ENCODE results near the gene SMARCAL1.

DNA sequence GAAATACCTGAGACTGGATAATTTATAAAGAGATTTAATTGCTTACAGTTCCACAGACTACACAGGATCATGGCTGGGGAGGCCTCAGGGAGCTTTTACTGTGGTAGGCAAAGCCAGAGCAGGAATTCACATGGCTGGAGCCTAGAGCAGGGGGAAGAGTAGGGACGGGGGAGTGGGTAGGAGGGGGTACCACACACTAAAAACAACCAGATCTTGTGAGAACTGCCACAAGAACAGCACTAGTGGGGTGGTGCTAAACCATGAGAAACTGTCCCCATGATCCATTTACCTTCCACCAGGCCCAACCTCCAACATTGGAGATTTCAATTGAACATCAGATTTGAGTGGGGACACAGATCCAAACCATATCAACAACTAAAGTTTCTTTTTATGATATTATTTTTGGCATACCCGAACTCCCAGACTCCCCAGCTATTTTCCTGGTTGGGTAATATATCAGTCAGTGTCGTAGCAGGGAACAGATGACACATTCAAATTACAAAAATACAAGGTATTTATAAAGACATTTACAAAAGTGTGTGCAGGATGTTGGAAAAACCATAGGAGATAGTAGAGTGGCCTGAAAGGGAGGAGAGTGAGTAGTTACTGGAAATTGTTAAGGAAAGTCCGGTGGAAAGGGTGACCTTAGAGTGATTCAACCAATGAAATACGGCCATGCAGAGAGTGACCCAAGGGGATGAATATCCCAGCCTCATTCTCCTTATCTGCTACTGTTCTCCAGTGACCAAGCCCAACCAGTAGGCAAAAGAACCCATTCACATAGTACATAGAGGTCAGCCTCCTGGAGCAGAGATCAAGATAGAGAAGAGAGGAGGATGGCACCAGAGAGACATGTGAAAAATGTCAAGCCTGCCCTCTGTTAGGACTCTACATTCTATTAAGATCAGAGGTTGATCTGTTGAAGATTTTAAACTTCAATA, 95.2 kb downstream of the SMARCAL1 start:
- TF ChIP-seq, protein P1, sequence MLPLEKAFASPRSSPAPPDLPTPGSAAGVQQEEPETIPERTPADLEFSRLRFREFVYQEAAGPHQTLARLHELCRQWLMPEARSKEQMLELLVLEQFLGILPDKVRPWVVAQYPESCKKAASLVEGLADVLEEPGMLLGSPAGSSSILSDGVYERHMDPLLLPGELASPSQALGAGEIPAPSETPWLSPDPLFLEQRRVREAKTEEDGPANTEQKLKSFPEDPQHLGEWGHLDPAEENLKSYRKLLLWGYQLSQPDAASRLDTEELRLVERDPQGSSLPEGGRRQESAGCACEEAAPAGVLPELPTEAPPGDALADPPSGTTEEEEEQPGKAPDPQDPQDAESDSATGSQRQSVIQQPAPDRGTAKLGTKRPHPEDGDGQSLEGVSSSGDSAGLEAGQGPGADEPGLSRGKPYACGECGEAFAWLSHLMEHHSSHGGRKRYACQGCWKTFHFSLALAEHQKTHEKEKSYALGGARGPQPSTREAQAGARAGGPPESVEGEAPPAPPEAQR (CRISPR knock-in tag; IDR thresholded peaks at IDR 0.05): no peak
- TF ChIP-seq, protein P2, sequence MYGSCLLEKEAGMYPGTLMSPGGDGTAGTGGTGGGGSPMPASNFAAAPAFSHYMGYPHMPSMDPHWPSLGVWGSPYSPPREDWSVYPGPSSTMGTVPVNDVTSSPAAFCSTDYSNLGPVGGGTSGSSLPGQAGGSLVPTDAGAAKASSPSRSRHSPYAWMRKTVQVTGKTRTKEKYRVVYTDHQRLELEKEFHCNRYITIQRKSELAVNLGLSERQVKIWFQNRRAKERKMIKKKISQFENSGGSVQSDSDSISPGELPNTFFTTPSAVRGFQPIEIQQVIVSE (CRISPR knock-in tag; IDR thresholded peaks at IDR 0.05; ENCODE audit: borderline replicate concordance): no peak
- TF ChIP-seq, protein P3, sequence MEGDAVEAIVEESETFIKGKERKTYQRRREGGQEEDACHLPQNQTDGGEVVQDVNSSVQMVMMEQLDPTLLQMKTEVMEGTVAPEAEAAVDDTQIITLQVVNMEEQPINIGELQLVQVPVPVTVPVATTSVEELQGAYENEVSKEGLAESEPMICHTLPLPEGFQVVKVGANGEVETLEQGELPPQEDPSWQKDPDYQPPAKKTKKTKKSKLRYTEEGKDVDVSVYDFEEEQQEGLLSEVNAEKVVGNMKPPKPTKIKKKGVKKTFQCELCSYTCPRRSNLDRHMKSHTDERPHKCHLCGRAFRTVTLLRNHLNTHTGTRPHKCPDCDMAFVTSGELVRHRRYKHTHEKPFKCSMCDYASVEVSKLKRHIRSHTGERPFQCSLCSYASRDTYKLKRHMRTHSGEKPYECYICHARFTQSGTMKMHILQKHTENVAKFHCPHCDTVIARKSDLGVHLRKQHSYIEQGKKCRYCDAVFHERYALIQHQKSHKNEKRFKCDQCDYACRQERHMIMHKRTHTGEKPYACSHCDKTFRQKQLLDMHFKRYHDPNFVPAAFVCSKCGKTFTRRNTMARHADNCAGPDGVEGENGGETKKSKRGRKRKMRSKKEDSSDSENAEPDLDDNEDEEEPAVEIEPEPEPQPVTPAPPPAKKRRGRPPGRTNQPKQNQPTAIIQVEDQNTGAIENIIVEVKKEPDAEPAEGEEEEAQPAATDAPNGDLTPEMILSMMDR (IDR thresholded peaks at IDR 0.05): no peak
- TF ChIP-seq MYBL2 (CRISPR knock-in tag; IDR thresholded peaks at IDR 0.05) (no peak), ZNF416 (CRISPR knock-in tag; IDR thresholded peaks at IDR 0.05) (no peak)
